Measurements from ENCODE around the gene COL16A1. TPM values are rescaled to one million over a fixed set of nuclear protein-coding genes. Genes with fewer than 3 reads are reported as not detected.

The COL16A1 gene
- polyA plus RNA-seq, 3 donors, result 36.1 to 74.3 (median 66.3) TPM

GRCh38 chr1:31642897-31643296, 60.9 kb downstream of the COL16A1 start:
- DNase-seq (ENCODE audit: extremely low read depth in 1 of 11, low read depth in 9 of 11, low spot score in 4 of 11), result no peak

GRCh38 chr1:31642366-31642765, 61.5 kb downstream of the COL16A1 start:
- DNase-seq (ENCODE audit: extremely low read depth in 1 of 11, low read depth in 9 of 11, low spot score in 4 of 11), result no peak

GRCh38 chr1:31640964-31641363, 62.9 kb downstream of the COL16A1 start:
- no peak for DNase-seq (ENCODE audit: extremely low read depth in 1 of 11, low read depth in 9 of 11, low spot score in 4 of 11)

- no peak for DNase-seq (ENCODE audit: extremely low read depth in 1 of 11, low read depth in 9 of 11, low spot score in 4 of 11)
Measured at GRCh38 chr1:31640179-31640578, 63.6 kb downstream of the COL16A1 start.

GRCh38 chr1:31639543-31639942, 64.3 kb downstream of the COL16A1 start:
- no peak for DNase-seq (ENCODE audit: extremely low read depth in 1 of 11, low read depth in 9 of 11, low spot score in 4 of 11)

- DNase-seq (ENCODE audit: extremely low read depth in 1 of 11, low read depth in 9 of 11, low spot score in 4 of 11), result no peak
Measured at GRCh38 chr1:31637915-31638673, 65.7 kb downstream of the COL16A1 start.

GRCh38 chr1:31633117-31633516, 70.7 kb downstream of the COL16A1 start:
- no peak for DNase-seq (ENCODE audit: extremely low read depth in 1 of 11, low read depth in 9 of 11, low spot score in 4 of 11)

GRCh38 chr1:31632649-31633048, 71.2 kb downstream of the COL16A1 start:
- DNase-seq (ENCODE audit: extremely low read depth in 1 of 11, low read depth in 9 of 11, low spot score in 4 of 11), result no peak

GRCh38 chr1:31628931-31629556, 74.8 kb downstream of the COL16A1 start:
- DNase-seq (ENCODE audit: extremely low read depth in 1 of 11, low read depth in 9 of 11, low spot score in 4 of 11), result no peak

GRCh38 chr1:31627930-31628559, 75.8 kb downstream of the COL16A1 start:
- no peak for DNase-seq (ENCODE audit: extremely low read depth in 1 of 11, low read depth in 9 of 11, low spot score in 4 of 11)

- no peak for DNase-seq (ENCODE audit: extremely low read depth in 1 of 11, low read depth in 9 of 11, low spot score in 4 of 11)
Measured at GRCh38 chr1:31627301-31627929, 76.4 kb downstream of the COL16A1 start.

- DNase-seq (ENCODE audit: extremely low read depth in 1 of 11, low read depth in 9 of 11, low spot score in 4 of 11), result no peak
Measured at GRCh38 chr1:31626223-31627207, 77.3 kb downstream of the COL16A1 start.

- no peak for DNase-seq (ENCODE audit: extremely low read depth in 1 of 11, low read depth in 9 of 11, low spot score in 4 of 11)
Measured at GRCh38 chr1:31625561-31626222, 78.1 kb downstream of the COL16A1 start.

GRCh38 chr1:31624731-31625514, 78.9 kb downstream of the COL16A1 start:
- no peak for DNase-seq (ENCODE audit: extremely low read depth in 1 of 11, low read depth in 9 of 11, low spot score in 4 of 11)

GRCh38 chr1:31624309-31624708, 79.5 kb downstream of the COL16A1 start:
- no peak for DNase-seq (ENCODE audit: extremely low read depth in 1 of 11, low read depth in 9 of 11, low spot score in 4 of 11)

GRCh38 chr1:31623365-31623764, 80.5 kb downstream of the COL16A1 start:
- DNase-seq (ENCODE audit: extremely low read depth in 1 of 11, low read depth in 9 of 11, low spot score in 4 of 11), result no peak

All from renal cortex interstitium (tissue), 11 donors.